DMS 273 (cell line): ENCODE results near the gene TMEM132C.
A peak's percentile ranks its signal among the peaks of the same experiment; 100 is the strongest.

Source experiments
- DNase-seq: peaks from one replicate; lab custom pipeline; 2025; ENCODE audit not compliant: unreplicated experiment; lab: John Stamatoyannopoulos, UW

Gene TMEM132C

GRCh38 chr12:128644664-128645296 lies 377.8 kb downstream of the TMEM132C start:
- peak; percentile 20 for DNase-seq

- DNase-seq = no peak
Observed at GRCh38 chr12:128649902-128650301, 382.9 kb downstream of the TMEM132C start.

- no peak for DNase-seq
Observed at GRCh38 chr12:128652136-128652751, 385.3 kb downstream of the TMEM132C start.

- no peak for DNase-seq
Observed at GRCh38 chr12:128654468-128654867, 387.5 kb downstream of the TMEM132C start.

- DNase-seq = no peak
Observed at GRCh38 chr12:128657378-128657777, 390.4 kb downstream of the TMEM132C start.

- no peak for DNase-seq
Observed at GRCh38 chr12:128660532-128661225, 393.7 kb downstream of the TMEM132C start.

GRCh38 chr12:128661226-128661569 lies 394.2 kb downstream of the TMEM132C start:
- no peak for DNase-seq

- DNase-seq = no peak
Observed at GRCh38 chr12:128662101-128662500, 395.1 kb downstream of the TMEM132C start.

GRCh38 chr12:128664501-128664900 lies 397.5 kb downstream of the TMEM132C start:
- no peak for DNase-seq

- no peak for DNase-seq
Observed at GRCh38 chr12:128667193-128667592, 400.2 kb downstream of the TMEM132C start.

- no peak for DNase-seq
Observed at GRCh38 chr12:128671528-128672042, 404.6 kb downstream of the TMEM132C start.

GRCh38 chr12:128672428-128672827 lies 405.5 kb downstream of the TMEM132C start:
- DNase-seq = no peak

- no peak for DNase-seq
Observed at GRCh38 chr12:128672893-128673292, 405.9 kb downstream of the TMEM132C start.

GRCh38 chr12:128675576-128675975 lies 408.6 kb downstream of the TMEM132C start:
- no peak for DNase-seq

- DNase-seq = no peak
Observed at GRCh38 chr12:128680555-128680954, 413.6 kb downstream of the TMEM132C start.

GRCh38 chr12:128682548-128683275 lies 415.7 kb downstream of the TMEM132C start:
- DNase-seq = peak; percentile 3

- no peak for DNase-seq
Observed at GRCh38 chr12:128684352-128684751, 417.4 kb downstream of the TMEM132C start.

- no peak for DNase-seq
Observed at GRCh38 chr12:128685903-128686475, 419.0 kb downstream of the TMEM132C start.

GRCh38 chr12:128687851-128688250 lies 420.9 kb downstream of the TMEM132C start:
- DNase-seq = peak; percentile 15

GRCh38 chr12:128690641-128691040 lies 423.7 kb downstream of the TMEM132C start:
- peak; percentile 1 for DNase-seq

GRCh38 chr12:128693115-128693514 lies 426.1 kb downstream of the TMEM132C start:
- DNase-seq = no peak
